Measurements from ENCODE around the gene YY1.
"Not testable (repeated sequence)": the region's sequence is repeated elsewhere in the genome, so short reads cannot be mapped to it uniquely, and the experiment has no call there.

Gene YY1

GRCh38 chr14:100297320-100298300 lies 58.7 kb downstream of the YY1 start:
- peak; percentile 11 for DNase-seq

DNA sequence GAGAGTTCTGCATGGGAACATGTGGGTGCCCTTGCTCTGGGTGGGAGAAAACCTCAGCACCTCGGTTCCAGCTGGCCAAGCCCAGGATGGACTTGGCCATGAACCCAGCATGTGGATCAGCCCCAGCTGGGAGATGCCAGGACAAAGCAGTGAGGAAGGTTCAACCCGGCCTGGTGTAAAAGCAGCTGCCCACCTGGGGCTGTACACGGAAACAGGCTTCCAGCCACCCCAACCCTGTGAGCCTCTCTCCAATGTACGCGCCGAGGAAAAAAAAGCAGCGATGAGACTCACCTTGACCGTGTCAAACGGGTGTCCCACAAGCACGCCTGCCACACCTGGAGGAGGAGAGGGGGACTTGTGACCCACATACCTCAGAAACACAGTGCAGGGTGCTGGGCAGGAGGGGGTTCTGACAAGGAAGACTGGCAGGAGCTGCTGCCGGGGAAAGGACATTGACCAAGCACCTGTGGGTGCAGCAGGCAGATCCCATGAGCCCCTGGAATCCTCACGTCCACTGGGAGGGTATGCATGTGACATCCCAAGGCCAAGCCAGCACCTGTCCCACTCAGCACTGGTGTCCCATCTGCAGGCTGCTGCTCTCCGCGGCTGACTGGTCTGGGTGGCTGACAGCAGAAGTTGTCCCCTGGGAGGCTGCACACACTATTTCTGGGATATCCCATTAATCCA lies 59.8 kb downstream of the YY1 start:
- no peak for DNase-seq

GRCh38 chr14:100299238-100299560 lies 60.3 kb downstream of the YY1 start:
- DNase-seq: no peak

DNA sequence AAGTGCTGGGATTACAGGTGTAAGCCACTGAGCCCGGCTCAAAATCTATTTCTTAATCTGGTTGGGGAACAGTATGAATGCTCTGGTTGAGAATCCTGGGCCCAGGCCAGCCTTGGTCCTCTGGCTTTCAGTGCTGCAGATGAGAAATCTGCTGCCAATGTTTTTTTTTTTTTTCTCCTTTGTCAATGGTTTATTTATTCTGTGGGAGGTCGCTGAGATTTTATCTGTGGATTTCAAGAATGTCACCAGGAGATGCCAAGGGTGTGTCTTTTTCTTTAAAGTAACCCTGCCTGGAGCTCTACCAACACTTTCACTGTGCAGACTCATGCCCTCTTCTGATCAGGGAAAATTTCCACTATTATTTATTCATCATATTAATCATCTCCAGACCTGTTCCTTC lies 63.7 kb downstream of the YY1 start:
- DNase-seq: no peak

DNA sequence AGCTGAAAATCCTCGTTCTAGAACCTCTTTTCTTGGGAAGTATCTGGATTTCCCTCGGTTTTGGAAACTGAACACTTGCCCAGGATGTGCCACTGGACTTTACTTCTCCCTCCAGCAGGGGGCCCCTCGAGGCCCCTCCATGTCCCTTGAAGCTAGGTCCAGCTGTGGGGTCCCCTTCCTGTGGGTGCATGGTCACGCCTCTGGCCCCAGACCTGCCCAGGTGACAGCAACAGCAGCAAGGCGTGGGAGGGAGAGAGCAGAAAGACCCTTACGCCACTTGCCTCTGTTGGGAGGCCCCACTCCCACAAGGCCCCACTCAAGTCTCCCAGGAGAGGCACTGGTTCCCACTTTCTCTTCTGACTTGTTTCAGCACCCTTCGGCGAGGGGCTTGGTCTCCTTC lies 64.2 kb downstream of the YY1 start:
- DNase-seq: no peak

GRCh38 chr14:100303925-100304324 lies 65.0 kb downstream of the YY1 start:
- DNase-seq: no peak

DNA sequence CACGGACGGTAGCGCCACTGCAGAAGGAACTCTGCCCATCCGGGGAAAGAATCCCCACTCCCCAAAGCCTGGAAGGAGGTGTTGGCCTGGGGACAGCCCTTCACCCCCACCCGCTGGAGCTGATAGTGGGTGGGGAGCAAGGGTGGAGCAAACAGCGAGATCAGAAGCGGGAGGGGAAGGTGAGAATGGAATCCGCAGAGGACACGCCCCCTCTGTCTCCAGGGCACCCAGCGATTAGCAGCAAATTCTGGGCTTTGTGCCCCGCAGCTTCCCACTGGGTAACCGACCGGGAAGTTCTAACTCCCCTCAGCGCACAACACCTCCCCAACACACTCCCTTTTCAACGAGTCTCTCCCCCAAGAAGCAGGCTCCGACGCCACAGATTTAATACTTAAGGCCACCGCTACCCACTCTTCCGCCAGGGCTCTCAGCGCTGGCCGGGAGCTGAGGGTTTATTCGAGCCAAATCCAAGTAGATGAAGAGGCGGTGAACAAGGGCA lies 65.9 kb downstream of the YY1 start:
- peak; percentile 24 for DNase-seq

DNA sequence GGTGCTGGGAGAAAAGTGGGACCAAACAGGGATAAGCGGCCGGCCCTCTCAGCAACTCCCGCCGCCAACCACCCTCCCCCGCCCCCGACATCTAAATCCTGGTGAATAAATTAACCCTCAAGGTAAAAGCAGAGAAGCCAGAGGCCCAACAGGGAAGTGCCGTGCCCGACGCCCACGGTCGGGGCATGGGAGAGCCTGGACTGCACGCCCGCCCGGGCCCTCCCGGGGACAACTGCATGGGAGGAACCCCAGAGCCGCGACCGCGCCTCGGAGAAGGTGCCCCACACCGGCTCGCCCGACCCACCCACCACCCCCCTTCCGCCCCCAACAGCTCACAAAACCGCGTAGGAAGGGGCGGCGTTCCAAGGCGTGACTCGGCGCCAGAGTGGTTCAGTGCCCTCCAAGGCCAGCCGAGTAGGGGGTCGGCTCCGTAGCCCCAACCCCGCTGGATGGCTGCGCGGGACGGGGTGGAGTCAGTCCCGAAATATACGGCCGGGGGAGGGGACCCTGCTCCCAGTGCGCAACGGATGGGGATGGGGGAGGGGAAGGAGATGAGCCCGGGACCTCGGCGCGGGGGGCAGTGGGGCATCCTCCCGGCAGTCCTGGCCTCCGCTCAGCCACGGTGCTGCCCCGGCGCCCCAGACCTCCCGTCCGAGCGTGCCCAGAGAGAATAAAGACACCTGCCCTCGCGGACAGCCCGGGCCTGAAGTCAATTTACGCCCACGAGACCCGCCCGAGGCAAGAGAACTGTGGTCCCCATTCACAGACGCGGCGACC lies 66.6 kb downstream of the YY1 start:
- DNase-seq: peak; percentile 17

DNA sequence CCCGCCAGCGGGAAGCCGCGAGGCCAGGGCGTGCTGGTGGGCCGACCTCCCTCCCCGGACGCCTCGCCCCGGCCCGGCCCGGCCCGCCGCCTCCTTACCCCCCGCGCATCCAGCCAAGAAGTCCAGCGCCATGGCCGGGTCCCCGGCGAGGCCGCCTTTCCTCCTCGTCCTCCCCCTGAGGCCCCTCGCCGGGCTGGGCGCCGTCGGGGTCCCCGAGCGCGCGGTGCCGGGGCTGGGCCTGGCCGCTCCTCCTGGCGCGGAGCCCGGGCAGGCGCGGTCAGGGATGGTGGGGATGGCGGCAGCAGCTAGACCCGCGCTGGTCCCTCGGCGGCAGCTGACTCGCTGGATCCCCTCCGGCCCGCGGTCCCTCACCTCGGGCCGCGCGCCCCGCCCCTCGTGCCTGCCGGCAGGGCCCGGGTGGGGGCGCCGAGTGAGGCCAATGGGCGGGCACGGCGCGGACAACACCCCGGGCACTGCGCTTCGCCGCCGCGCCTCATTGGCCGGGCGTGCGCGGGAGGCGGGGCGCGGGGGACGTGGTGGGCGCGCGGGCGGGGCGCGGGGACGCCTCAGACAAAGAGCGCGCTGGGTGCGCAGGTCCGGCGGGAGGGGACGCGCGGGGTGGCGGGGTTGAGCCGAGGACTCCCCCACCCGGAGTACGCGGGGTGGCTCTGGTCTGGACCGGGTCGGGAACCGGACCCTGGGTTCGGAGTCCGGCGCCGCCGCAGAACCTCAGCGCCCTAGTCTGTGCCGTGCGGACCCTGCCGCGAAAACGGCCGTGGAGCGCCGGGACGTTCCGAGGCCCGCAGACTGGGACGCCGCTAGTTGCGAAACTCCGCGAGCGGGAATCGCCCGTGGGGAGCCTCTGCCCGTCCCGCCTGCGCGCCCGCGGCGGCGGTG lies 67.4 kb downstream of the YY1 start, which contains the start of gene SLC25A29:
Gene SLC25A29 (minus strand): TSS at position 344 of the 897 bp plus-strand sequence. CDS start 212 bp downstream, at position 132.
- DNase-seq: peak; percentile 87

GRCh38 chr14:100306998-100307765 lies 68.2 kb downstream of the YY1 start:
- no peak for DNase-seq

- DNase-seq: no peak
Measured at GRCh38 chr14:100307766-100308426, 69.0 kb downstream of the YY1 start.

- DNase-seq: not testable (repeated sequence)
Measured at GRCh38 chr14:100308427-100308792, 69.5 kb downstream of the YY1 start.

- DNase-seq: no peak
Measured at GRCh38 chr14:100309028-100309737, 70.2 kb downstream of the YY1 start.

DNA sequence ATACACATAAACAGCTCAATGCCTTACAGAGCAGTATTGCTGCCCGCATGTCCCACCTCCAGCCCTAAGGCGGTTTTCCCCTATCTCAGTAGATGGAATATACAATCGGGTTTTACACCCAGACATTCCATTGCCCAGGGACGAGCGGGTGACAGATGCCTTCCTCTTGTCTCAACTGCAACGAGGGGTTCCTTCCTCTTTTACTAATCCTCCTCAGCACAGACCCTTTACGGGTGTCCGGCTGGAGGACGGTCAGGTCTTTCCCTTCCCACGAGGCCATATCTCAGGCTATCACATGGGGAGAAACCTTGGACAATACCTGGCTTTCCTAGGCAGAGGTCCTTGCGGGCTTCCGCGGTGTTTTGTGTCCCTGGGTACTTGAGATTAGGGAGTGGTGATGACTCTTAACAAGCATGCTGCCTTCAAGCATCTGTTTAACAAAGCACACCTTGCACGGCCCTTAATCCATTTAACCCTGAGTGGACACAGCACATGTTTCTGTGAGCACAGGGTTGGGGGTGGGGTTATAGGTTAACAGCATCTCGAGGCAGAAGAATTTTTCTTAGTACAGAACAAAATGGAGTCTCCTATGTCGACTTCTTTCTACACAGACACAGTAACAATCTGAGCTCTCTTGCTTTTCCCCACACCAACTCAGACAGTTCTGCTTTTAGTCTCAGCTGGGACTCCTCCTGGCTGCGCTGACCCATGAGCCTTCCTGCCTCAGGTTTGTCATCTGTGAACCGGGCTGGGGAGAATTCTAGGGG lies 73.3 kb downstream of the YY1 start:
- DNase-seq: not testable (repeated sequence)

DNA sequence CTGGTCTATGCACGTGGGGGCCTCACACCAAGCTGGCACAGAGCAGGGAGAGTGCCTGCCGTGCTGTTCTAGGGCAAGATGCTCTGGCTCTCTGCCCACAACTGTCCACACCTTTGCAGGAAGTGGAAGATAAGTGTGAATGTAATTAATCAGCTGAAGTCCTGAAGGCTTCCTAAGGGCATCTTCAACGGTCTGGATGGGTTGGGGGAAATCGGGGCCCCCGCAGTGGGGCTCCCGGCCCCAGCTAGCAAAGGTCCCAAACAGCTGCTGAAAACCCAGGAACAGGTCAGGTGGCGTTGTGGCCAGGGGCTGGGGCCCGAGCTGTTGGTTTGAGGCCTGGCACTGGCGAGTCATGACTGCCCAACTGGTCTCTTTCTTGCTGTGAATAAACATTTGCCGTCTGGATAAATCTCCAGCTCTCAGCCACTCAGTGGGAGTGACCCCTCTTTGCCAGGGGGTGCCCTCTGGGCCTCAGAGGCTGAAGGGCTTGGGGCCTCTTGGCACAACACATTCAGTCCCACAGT lies 74.0 kb downstream of the YY1 start:
- no peak for DNase-seq

GRCh38 chr14:100313464-100314230 lies 74.7 kb downstream of the YY1 start:
- no peak for DNase-seq

- no peak for DNase-seq
Measured at GRCh38 chr14:100314724-100315123, 75.8 kb downstream of the YY1 start.

- DNase-seq: no peak
Measured at GRCh38 chr14:100317389-100317788, 78.4 kb downstream of the YY1 start.

All from fibroblast of skin of right quadriceps (primary cell).